ENCODE data around the gene ALCAM. TPM values are rescaled to one million over a fixed set of nuclear protein-coding genes. Genes with fewer than 3 reads are reported as not detected.

The ALCAM gene
- total and polyA plus RNA-seq, 2 donors (not counting 1 experiment from before 2014, with no cell fraction given): 6.2 to 23.8 TPM

DNA sequence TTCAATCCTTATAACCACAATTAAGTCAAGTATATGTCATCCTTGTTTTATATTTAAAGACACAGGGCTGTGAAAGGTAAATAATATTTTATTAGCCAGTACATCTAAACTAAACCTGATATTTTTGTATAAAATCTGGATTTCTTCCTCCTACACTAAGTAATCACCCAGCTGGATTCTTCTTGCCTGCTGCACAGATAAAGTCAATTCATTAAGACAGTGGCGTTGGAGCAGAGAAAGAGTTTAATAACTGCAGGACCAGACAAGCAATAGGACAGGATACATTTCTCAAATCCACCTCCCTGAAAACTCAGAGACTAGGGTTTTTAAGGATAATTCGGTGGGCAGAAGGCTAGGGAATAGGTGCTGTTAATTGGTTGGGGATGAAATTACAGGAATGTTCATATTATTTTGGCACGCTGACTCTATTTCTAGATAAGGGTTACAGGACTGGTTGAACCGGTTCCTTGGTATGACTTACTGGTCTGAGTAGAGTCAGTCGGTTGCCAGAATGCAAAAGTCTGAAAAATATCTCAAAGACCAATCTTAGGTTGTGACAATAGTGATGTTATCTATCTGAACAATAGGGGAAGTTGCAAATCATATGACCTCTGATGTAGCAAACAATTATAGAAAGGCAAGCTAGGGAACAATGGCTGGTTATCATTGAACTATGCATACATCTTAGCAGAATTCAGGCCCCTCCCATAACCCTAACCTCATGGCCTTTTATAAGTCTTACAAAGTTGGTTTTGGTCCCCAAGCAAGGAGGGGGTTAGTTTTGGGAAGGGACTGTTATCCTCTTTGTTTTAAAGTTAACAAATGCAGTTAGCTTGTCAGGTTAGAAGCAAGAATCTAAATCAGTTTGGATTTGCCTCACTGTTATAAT is 244.8 kb downstream of the ALCAM start:
- Histone ChIP-seq H4K20me1 (ENCODE audit: control insufficient read depth, insufficient read depth, low read length, poor library complexity, severe bottlenecking) (no peaks in the 10 kb centered on the region), H3K4me3 (ENCODE audit: control extremely low read depth in 1 of 5, extremely low read depth in 1 of 5, insufficient read depth in 1 of 5, low read depth in 2 of 5, low read length in 4 of 5) (no peak overlapping the region), H3K27me3 (replicated peaks in 1 of 4; ENCODE audit: control extremely low read depth in 1 of 4, control insufficient read depth in 3 of 4, insufficient read depth in 4 of 4, low read length in 3 of 4) (no peaks in the 10 kb centered on the region), H3K9me3 (ENCODE audit: control extremely low read depth in 1 of 3, control insufficient read depth in 2 of 3, insufficient read depth in 1 of 3, low read length in 2 of 3) (no peaks in the 10 kb centered on the region), H3K36me3 (replicated peaks in 1 of 2; ENCODE audit: control extremely low read depth in 1 of 2, control insufficient read depth in 1 of 2, extremely low read depth in 1 of 2, insufficient read depth in 2 of 2, low read length in 1 of 2) (no peaks in the 10 kb centered on the region), H3K4me2 (replicated peaks; ENCODE audit: low read depth, low read length, poor library complexity, severe bottlenecking) (no peak overlapping the region), H2AFZ (ENCODE audit: insufficient read depth, low read depth, low read length, poor library complexity, severe bottlenecking) (no peak overlapping the region), H3K27ac (ENCODE audit: low read length in 2 of 2) (no peak overlapping the region), H3K4me1 (ENCODE audit: control insufficient read depth in 2 of 2, insufficient read depth in 2 of 2, low read length in 2 of 2) (no peaks in the 10 kb centered on the region), H3K79me2 (ENCODE audit: control insufficient read depth, insufficient read depth, low read length) (no peaks in the 10 kb centered on the region), H3K9ac (ENCODE audit: low read length) (no peak overlapping the region)
- no peak overlapping the region for H3K27ac Mint-ChIP-seq
- no peak overlapping the region for H3K4me3 Mint-ChIP-seq
- H3K9me3 Mint-ChIP-seq (ENCODE audit: insufficient read depth): no peaks in the 10 kb centered on the region
- H3K4me1 Mint-ChIP-seq: no peaks in the 10 kb centered on the region
- no peaks in the 10 kb centered on the region for H3K27me3 Mint-ChIP-seq
- TF ChIP-seq, protein P1, sequence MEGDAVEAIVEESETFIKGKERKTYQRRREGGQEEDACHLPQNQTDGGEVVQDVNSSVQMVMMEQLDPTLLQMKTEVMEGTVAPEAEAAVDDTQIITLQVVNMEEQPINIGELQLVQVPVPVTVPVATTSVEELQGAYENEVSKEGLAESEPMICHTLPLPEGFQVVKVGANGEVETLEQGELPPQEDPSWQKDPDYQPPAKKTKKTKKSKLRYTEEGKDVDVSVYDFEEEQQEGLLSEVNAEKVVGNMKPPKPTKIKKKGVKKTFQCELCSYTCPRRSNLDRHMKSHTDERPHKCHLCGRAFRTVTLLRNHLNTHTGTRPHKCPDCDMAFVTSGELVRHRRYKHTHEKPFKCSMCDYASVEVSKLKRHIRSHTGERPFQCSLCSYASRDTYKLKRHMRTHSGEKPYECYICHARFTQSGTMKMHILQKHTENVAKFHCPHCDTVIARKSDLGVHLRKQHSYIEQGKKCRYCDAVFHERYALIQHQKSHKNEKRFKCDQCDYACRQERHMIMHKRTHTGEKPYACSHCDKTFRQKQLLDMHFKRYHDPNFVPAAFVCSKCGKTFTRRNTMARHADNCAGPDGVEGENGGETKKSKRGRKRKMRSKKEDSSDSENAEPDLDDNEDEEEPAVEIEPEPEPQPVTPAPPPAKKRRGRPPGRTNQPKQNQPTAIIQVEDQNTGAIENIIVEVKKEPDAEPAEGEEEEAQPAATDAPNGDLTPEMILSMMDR (IDR thresholded peaks at IDR 0.05): no peak
- no peak for TF ChIP-seq EZH2 (IDR thresholded peaks at IDR 0.05; ENCODE audit: borderline replicate concordance, insufficient read depth, low read depth, low read length, poor library complexity, severe bottlenecking)
- intact Hi-C loops (cut with micrococcal nuclease): no loop called here
- no peak for ATAC-seq (ENCODE audit: low read depth)
- ChIA-PET POLR2A (no interaction called here), CTCF (no interaction called here)
- 88% methylated on average over 1 of the region's 5 CpGs for WGBS (ENCODE audit: insufficient coverage)
- no peak for DNase-seq

DNA sequence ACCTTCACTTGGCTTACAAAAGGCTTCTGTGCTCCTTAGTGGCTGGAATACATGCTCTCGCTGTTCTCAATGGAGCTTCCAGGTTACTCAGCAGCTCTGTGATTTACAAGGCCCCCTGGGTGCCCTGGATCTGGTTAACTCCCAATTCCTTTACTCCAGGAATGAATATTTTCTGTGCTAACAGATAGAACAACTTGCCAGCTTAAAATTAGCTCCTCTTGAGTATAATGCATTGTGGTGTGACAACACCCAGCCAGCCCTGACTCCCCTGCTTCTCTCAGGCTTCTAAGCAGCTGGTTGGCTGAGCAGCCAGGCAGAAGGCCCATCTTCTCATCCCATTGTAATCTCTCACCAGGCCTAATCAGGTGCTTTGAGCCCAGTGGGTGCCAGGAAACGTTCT is 246.4 kb downstream of the ALCAM start:
- Mint-ChIP-seq H3K4me1 (no peaks in the 10 kb centered on the region), H3K27ac (no peak overlapping the region), H3K9me3 (ENCODE audit: insufficient read depth) (no peaks in the 10 kb centered on the region), H3K4me3 (no peak overlapping the region), H3K27me3 (no peaks in the 10 kb centered on the region)
- H3K4me1 ChIP-seq (ENCODE audit: control insufficient read depth in 2 of 2, insufficient read depth in 2 of 2, low read length in 2 of 2): no peaks in the 10 kb centered on the region
- H3K9ac ChIP-seq (ENCODE audit: low read length): no peak overlapping the region
- ATAC-seq (ENCODE audit: low read depth) (no peak), DNase-seq (no peak)
- no peak overlapping the region for H3K4me2 ChIP-seq (replicated peaks; ENCODE audit: low read depth, low read length, poor library complexity, severe bottlenecking)
- no peaks in the 10 kb centered on the region for H3K79me2 ChIP-seq (ENCODE audit: control insufficient read depth, insufficient read depth, low read length)
- ChIA-PET CTCF (no interaction called here), POLR2A (no interaction called here)
- no peaks in the 10 kb centered on the region for H4K20me1 ChIP-seq (ENCODE audit: control insufficient read depth, insufficient read depth, low read length, poor library complexity, severe bottlenecking)
- H3K4me3 ChIP-seq (ENCODE audit: control extremely low read depth in 1 of 5, extremely low read depth in 1 of 5, insufficient read depth in 1 of 5, low read depth in 2 of 5, low read length in 4 of 5): no peak overlapping the region
- intact Hi-C loops (cut with micrococcal nuclease): no loop called here
- no peak for TF ChIP-seq EZH2 (IDR thresholded peaks at IDR 0.05; ENCODE audit: borderline replicate concordance, insufficient read depth, low read depth, low read length, poor library complexity, severe bottlenecking)
- TF ChIP-seq, protein P1 (IDR thresholded peaks at IDR 0.05): no peak
- 78% methylated on average over 1 of the region's 2 CpGs for WGBS (ENCODE audit: insufficient coverage)
- no peaks in the 10 kb centered on the region for H3K36me3 ChIP-seq (replicated peaks in 1 of 2; ENCODE audit: control extremely low read depth in 1 of 2, control insufficient read depth in 1 of 2, extremely low read depth in 1 of 2, insufficient read depth in 2 of 2, low read length in 1 of 2)
- no peak overlapping the region for H2AFZ ChIP-seq (ENCODE audit: insufficient read depth, low read depth, low read length, poor library complexity, severe bottlenecking)
- no peaks in the 10 kb centered on the region for H3K9me3 ChIP-seq (ENCODE audit: control extremely low read depth in 1 of 3, control insufficient read depth in 2 of 3, insufficient read depth in 1 of 3, low read length in 2 of 3)
- no peaks in the 10 kb centered on the region for H3K27me3 ChIP-seq (replicated peaks in 1 of 4; ENCODE audit: control extremely low read depth in 1 of 4, control insufficient read depth in 3 of 4, insufficient read depth in 4 of 4, low read length in 3 of 4)
- H3K27ac ChIP-seq (ENCODE audit: low read length in 2 of 2): no peak overlapping the region

All from B cell (primary cell).